T-helper 9 cell (primary cell): Measurements from ENCODE around the gene TSPAN18.

Source experiments
- DNase-seq: peaks from one replicate; pipeline ENCODE4 v3.0.0-alpha.2; 2020

Gene TSPAN18

GRCh38 chr11:44760917-44761550 is 34.3 kb downstream of the TSPAN18 start:
- DNase-seq = no peak

DNA sequence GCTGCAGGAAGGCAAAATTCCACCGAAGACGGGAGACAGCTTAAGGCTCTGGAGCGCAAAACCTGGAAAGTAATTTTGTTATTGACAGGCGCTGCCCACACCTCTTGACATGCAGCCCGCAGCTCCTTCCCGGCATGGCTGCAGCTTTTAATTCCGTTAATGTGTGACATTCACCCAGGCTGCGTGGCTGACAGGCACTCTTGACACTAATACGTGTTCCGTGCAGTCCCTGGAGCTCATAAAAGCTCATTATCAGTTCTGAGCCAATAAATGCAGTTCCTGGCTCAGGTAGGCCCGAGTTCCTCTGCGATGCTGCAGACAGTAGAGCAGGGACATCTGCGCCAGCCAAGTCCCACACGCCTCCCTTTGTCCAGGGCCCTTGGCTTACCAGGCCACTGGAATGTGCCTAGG is 34.8 kb downstream of the TSPAN18 start:
- DNase-seq = no peak

- no peak for DNase-seq
Measured at GRCh38 chr11:44763121-44763820, 36.5 kb downstream of the TSPAN18 start.

- no peak for DNase-seq
Measured at GRCh38 chr11:44764583-44764982, 37.8 kb downstream of the TSPAN18 start.

- DNase-seq = no peak
Measured at GRCh38 chr11:44765026-44765595, 38.3 kb downstream of the TSPAN18 start.

DNA sequence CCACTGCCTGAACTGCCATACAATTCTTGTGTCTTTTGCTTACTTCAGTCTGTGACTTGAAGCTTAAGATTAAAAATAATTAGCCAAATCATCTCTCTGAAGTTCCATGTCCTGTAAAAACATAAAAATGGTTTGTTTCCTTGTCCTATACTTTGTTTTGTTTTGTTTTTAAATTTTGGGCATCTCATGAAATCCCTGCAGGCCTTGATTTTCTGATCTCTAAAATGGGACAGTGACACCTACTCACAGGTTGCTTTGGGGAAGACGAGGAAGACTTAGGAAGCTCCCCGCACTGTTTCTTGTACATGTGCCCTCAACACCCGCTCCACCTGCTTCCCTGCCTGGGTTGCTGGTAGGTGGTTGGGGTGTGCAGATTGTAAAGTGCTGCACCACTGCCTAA is 38.9 kb downstream of the TSPAN18 start:
- DNase-seq = no peak

DNA sequence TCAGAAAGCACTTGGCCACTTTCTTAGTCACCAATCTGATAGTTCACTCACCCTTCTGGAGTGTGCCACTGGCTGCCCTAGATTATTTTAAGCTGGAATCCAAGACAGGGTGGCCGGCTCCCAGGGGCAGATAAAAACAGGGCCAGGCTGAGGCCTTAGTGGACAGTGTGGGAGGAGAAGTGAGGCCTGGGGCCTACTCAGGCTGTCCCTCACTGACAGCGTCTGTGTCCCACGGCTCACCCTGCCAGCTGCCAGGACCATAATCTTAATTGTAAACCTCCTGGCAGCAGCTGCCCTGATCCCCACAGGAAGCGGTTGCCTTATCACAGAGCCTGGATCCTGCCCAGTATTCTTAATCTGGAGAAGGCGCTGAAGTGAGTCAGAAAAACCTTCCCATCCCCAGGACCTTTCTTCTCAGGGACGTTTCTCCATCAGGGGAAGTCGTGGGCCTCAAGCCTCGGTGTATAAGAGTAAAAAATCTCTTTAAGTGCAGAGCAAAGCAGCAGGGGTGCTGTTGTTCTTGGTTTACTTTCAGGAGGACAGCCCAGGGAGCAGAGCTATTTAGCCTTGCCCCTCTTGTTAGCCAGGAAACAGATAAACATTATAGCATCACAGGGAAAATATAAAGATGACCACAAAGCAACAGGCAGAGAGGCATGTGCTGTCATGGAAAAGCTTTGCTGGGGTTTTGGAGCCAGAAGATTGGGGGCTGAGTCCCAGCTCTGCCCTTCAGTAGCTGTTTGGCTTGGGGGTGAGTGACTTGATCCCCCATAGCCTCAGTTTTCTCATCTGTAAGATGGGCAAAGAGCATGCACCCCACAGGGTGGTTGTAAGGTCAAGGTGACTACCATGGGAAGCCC is 39.6 kb downstream of the TSPAN18 start:
- DNase-seq = no peak

DNA sequence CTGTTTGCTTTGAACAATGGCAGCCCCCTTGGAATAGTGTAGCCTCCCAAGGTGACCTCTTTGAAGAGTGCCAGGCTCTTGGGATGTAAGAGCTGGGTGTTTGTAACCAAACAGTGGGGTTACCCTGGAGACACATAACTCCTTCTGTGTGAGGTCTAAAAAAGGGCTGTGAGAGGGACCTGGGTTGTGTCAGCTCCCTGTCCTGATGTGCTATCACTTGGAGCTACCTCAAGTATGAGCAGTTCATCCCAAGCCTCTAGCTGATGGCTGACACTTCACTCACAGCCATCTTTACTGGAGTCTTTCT is 40.2 kb downstream of the TSPAN18 start:
- no peak for DNase-seq

GRCh38 chr11:44767421-44767820 is 40.7 kb downstream of the TSPAN18 start:
- no peak for DNase-seq

DNA sequence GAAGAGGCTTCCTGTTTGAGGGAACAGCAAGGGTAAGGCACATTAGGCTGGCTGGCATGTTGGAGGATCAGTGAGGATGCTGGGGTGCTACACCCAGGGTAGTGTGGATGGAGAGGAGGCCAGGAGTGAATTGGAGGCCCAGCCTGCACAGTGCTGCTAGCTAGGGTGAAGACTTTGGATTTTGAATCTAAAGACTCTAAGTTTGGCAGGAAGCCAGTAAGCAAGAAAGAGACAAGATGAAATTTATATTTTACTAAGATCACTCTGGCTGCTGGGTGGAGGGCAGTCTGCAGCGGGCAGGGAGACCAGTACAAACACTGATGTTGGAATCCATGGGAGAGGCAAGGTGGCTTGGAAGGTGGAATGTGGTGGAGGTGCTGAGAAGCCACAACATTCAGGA is 43.6 kb downstream of the TSPAN18 start:
- DNase-seq = no peak

DNA sequence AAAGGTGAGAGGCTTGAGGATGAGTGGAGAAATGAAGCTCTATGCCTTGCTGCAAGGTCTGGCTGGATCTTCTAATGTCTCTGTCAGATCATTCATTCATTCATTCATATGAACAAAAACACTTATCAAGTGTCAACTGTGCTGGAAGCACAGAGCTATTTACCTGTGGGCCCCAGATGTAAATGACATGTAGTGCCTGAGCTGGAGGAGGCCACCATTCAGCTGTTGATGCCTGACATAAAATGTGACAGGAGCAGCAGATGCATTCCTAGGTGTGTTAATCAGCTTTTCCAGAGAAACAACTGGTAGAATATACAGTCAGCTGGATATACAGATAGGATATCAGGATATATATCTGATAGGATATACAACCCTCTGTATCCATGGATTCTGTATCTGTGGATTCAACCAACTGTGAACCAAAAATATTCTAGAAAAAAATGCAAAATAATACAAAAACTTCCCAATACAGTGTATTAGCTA is 44.5 kb downstream of the TSPAN18 start:
- no peak for DNase-seq

GRCh38 chr11:44771841-44772240 is 45.1 kb downstream of the TSPAN18 start:
- no peak for DNase-seq

GRCh38 chr11:44773351-44773965 is 46.7 kb downstream of the TSPAN18 start:
- no peak for DNase-seq

- no peak for DNase-seq
Measured at GRCh38 chr11:44774108-44774507, 47.3 kb downstream of the TSPAN18 start.

DNA sequence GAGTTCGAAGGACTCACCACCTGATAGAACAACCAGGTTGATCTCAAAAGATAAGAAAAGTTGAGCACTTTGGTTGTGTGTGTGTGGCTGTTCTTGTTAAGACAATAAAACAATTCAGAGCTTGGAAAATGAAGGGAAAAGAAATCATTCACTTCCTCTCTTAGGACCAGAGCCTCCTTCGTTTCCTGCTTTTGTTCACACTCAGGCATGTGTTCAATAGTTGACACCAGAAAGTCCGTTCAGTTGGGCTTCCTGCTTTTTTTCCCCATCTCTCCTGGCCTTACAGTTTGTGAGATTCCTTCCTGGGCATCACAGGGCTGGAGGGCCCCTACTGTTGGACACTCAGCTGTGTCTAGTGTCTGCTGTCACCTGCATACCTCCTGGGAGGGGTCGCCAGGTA is 48.0 kb downstream of the TSPAN18 start:
- DNase-seq = no peak

DNA sequence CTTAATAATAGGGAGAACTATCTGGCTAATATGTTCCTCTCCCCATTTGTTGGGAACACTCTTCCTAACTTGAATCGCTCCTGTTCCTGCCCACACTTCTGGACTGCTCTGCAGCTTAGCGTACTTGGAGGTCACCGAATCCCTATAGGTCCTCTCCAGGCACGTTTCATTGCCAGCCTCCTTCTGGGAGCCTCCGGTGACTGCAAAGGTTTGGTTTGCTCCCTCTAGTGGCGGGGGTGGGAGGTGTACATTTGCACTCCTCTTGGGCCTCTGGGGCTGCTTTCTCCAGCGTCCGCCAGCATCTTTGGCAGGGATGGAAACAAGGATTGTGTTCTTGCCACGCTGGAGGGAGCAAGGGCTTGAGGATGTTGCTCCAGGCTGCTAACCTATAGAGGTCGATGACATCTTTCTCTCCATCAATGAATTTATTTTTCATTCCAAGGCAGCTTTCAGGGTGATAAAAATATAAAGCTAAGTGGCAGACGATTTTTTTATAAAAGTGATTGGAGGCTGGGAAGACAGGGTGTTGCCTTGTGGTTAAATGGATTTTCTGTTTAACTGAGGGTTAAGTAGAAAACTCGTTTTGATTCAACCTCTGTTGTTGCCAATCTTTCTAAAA is 48.7 kb downstream of the TSPAN18 start:
- peak; percentile 57 for DNase-seq

- no peak for DNase-seq
Measured at GRCh38 chr11:44775985-44776446, 49.3 kb downstream of the TSPAN18 start.

GRCh38 chr11:44776551-44777208 is 49.9 kb downstream of the TSPAN18 start:
- no peak for DNase-seq

- DNase-seq = no peak
Measured at GRCh38 chr11:44777209-44778194, 50.7 kb downstream of the TSPAN18 start.
